SK-N-MC (cell line): ENCODE results near the gene PEX19.

Experiments
- EZH2 ChIP-seq: fragments of 200-600 bp; sonication (generic); IDR thresholded peaks from one replicate; pipeline ENCODE4 v1.6.1; 2017; ENCODE audit warnings: antibody characterized with exemption
- FOXP2 ChIP-seq: optimal IDR thresholded peaks from 2 replicates; pipeline ENCODE3; 2011; ENCODE audit warnings: mild to moderate bottlenecking, moderate library complexity; ENCODE audit not compliant: insufficient read depth; ENCODE audit errors: extremely low read length, control extremely low read depth
- POLR2AphosphoS5 ChIP-seq: IDR thresholded peaks from 2 replicates; pipeline ENCODE4 v1.6.1; 2012; ENCODE audit warnings: mild to moderate bottlenecking, low read depth, low read length, borderline replicate concordance

- TF ChIP-seq POLR2AphosphoS5 (peak; percentile 98), EZH2 (no peak), FOXP2 (peak; percentile 63)
Observed at GRCh38 chr1:160261893-160262794, 22.8 kb downstream of the PEX19 start, which contains the start of gene DCAF8.
